Stimulated activated CD8-positive, alpha-beta memory T cell treated with anti-CD3 and anti-CD28 coated beads, Interleukin-15, amount 100 ng/mL, for 24 hours (primary cell): Measurements from ENCODE around the gene OR10AD1.
A peak's percentile ranks its signal among the peaks of the same experiment; 100 is the strongest.

Experiments
- DNase-seq: peaks from one replicate; pipeline ENCODE4 v3.0.0-alpha.2; 2020; ENCODE audit warnings: low read depth

OR10AD1 gene

GRCh38 chr12:48191096-48191495 is 12.0 kb downstream of the OR10AD1 start:
- no peak for DNase-seq

- DNase-seq, result peak; percentile 39
Measured at GRCh38 chr12:48189331-48190125, 13.6 kb downstream of the OR10AD1 start.

GRCh38 chr12:48187916-48188695 is 15.0 kb downstream of the OR10AD1 start:
- DNase-seq, result no peak

- DNase-seq, result no peak
Measured at GRCh38 chr12:48185181-48185919, 17.7 kb downstream of the OR10AD1 start.

GRCh38 chr12:48184549-48184922 is 18.6 kb downstream of the OR10AD1 start:
- no peak for DNase-seq

GRCh38 chr12:48183876-48184548 is 19.1 kb downstream of the OR10AD1 start:
- DNase-seq, result no peak

GRCh38 chr12:48183091-48183875 is 19.8 kb downstream of the OR10AD1 start, which contains the start of gene CCDC184:
Gene CCDC184, plus strand, starts transcription at chr12:48183644. Its CDS starts 479 bp downstream, at chr12:48184123.
- DNase-seq, result peak; percentile 28

GRCh38 chr12:48182631-48183030 is 20.5 kb downstream of the OR10AD1 start:
- DNase-seq, result no peak

- no peak for DNase-seq
Measured at GRCh38 chr12:48180857-48181495, 22.1 kb downstream of the OR10AD1 start.

GRCh38 chr12:48180424-48180823 is 22.7 kb downstream of the OR10AD1 start:
- no peak for DNase-seq

GRCh38 chr12:48179466-48179865 is 23.6 kb downstream of the OR10AD1 start:
- DNase-seq, result no peak

- no peak for DNase-seq
Measured at GRCh38 chr12:48177982-48178381, 25.1 kb downstream of the OR10AD1 start.

- DNase-seq, result no peak
Measured at GRCh38 chr12:48176417-48176751, 26.7 kb downstream of the OR10AD1 start.

- no peak for DNase-seq
Measured at GRCh38 chr12:48175613-48176416, 27.3 kb downstream of the OR10AD1 start.

- DNase-seq, result no peak
Measured at GRCh38 chr12:48169011-48169410, 34.1 kb downstream of the OR10AD1 start.

- no peak for DNase-seq
Measured at GRCh38 chr12:48165089-48165981, 37.8 kb downstream of the OR10AD1 start.

- DNase-seq, result no peak
Measured at GRCh38 chr12:48164451-48164850, 38.6 kb downstream of the OR10AD1 start.

- DNase-seq, result no peak
Measured at GRCh38 chr12:48163150-48163747, 39.8 kb downstream of the OR10AD1 start.
